ENCODE measurements around the gene TMEM238L. TPM values are rescaled to one million over a fixed set of nuclear protein-coding genes. Genes with fewer than 3 reads are reported as not detected.

The TMEM238L gene
- total and polyA plus RNA-seq, 2 of the 8 experiments (the other 6 are each of a cell fraction or from before 2014, with no cell fraction given): not detected

DNA sequence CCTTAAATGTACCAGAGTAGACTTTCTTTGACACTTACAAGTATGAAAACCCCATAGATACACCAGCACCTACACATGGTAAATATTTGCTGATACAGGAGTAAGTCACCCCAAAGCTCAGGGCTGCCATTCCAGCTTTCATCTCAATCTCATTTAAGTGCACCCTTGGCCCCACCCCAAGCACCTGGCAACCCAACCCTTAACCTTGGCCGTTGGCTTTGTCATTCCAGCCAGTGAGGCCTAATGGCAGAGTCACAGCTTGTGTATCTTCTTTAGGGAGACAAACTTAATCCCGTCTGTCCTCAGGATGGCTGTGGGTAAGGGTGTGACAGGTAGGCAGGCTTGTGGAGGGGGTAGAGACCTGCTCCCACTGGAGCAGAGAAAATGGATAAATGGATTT is 42.6 kb downstream of the TMEM238L start:
- no peak overlapping the region for H3K4ac ChIP-seq (replicated peaks; ENCODE audit: insufficient read length, low read depth, low read length)
- no peak overlapping the region for H4K5ac ChIP-seq (ENCODE audit: insufficient read length, low read depth, low read length)
- no peak overlapping the region for H4K8ac ChIP-seq (ENCODE audit: extremely low read depth, insufficient read depth, low read length)
- CTCF ChIA-PET (ENCODE audit: partially characterized antibody): interaction anchor here (1.0 to 4.9 kb wide), 4 partner anchors 9 to 83 kb away, joined by 3 to 30 read pairs (median 6); no protein-coding TSS in a partner anchor
- no peaks in the 10 kb centered on the region for H3K79me2 ChIP-seq (ENCODE audit: control insufficient read depth in 1 of 2, insufficient read depth in 2 of 2, low read length in 2 of 2)
- H4K91ac ChIP-seq (replicated peaks; ENCODE audit: insufficient read length, low read length): no peak overlapping the region
- H3K36me3 ChIP-seq (ENCODE audit: control insufficient read depth in 2 of 4, insufficient read depth in 4 of 4, low read length in 3 of 4): no peaks in the 10 kb centered on the region
- H2AK5ac ChIP-seq (ENCODE audit: low read depth, low read length): no peak overlapping the region
- 95% methylated on average over 2 of the region's 2 CpGs; no CpG with 5 or more reads in 1 of the 2 experiments for WGBS, 2 experiments (ENCODE audit: extremely low coverage in 1 of 2, insufficient coverage in 1 of 2, insufficient read length in 1 of 2, insufficient replicate concordance in 2 of 2, low coverage in 1 of 2, low lambda C conversion rate in 2 of 2, missing lambda C conversion rate in 1 of 2)
- no peak overlapping the region for H2AFZ ChIP-seq (ENCODE audit: low read length)
- H3K79me1 ChIP-seq (ENCODE audit: low read depth, low read length): no peaks in the 10 kb centered on the region
- TF ChIP-seq RXRA (IDR thresholded peaks at IDR 0.05; ENCODE audit: insufficient read depth, low read depth, low read length) (no peak), KDM4A (IDR thresholded peaks at IDR 0.05; ENCODE audit: low read depth, low read length, severe bottlenecking) (no peak), USF2 (IDR thresholded peaks at IDR 0.05; ENCODE audit: low read length) (no peak), SRF (IDR thresholded peaks at IDR 0.05; ENCODE audit: low read depth, low read length) (no peak), TCF12 (IDR thresholded peaks at IDR 0.05; ENCODE audit: low read depth, low read length) (no peak)
- H2BK12ac ChIP-seq (ENCODE audit: low read depth, low read length): no peak overlapping the region
- no peak overlapping the region for H2BK120ac ChIP-seq (replicated peaks; ENCODE audit: low read depth, low read length)
- POLR2A ChIA-PET (ENCODE audit: partially characterized antibody): no interaction called here
- no peak overlapping the region for H3K4me3 ChIP-seq (ENCODE audit: extremely low read depth in 1 of 4, insufficient read depth in 2 of 4, low read depth in 3 of 4, low read length in 4 of 4)
- no peak overlapping the region for H3K27ac ChIP-seq (ENCODE audit: low read depth, low read length)
- no peak for DNase-seq (ENCODE audit: low read depth in 1 of 2, low spot score in 2 of 2)
- H3K18ac ChIP-seq (ENCODE audit: extremely low read depth, low read length): no peak overlapping the region
- H2BK20ac ChIP-seq (ENCODE audit: low read length): no peak overlapping the region
- H3K56ac ChIP-seq (replicated peaks; ENCODE audit: insufficient read length, low read depth, low read length): no peak overlapping the region
- H3K23me2 ChIP-seq (ENCODE audit: low read depth, low read length): no peaks in the 10 kb centered on the region
- no peak overlapping the region for H3K14ac ChIP-seq (ENCODE audit: insufficient read length)
- H3K9ac ChIP-seq (replicated peaks in 1 of 4; ENCODE audit: extremely low read depth in 1 of 4, low read depth in 3 of 4, low read length in 3 of 4): no peak overlapping the region
- no peak overlapping the region for H3K4me2 ChIP-seq (ENCODE audit: insufficient read depth in 1 of 2, low read depth in 2 of 2, low read length in 2 of 2)
- no peaks in the 10 kb centered on the region for H3K27me3 ChIP-seq (replicated peaks in 1 of 4; ENCODE audit: control insufficient read depth in 3 of 4, extremely low read depth in 1 of 4, insufficient read depth in 3 of 4, low read length in 3 of 4)
- no peaks in the 10 kb centered on the region for H4K20me1 ChIP-seq (replicated peaks in 1 of 2; ENCODE audit: control insufficient read depth in 1 of 2, insufficient read depth in 2 of 2, low read length in 2 of 2)
- H3K9me3 ChIP-seq (ENCODE audit: insufficient read depth in 2 of 2, low read depth in 1 of 2, low read length in 1 of 2): no peaks in the 10 kb centered on the region
- H2BK5ac ChIP-seq (ENCODE audit: low read depth, low read length): no peak overlapping the region
- peaks cover 3 to 12% (median 5%) of the 10 kb centered on the region in 4 experiments; a peak in 6 of 7 replicates for H3K4me1 ChIP-seq (replicated peaks in 1 of 4; ENCODE audit: control insufficient read depth in 3 of 4, insufficient read depth in 4 of 4, low read length in 3 of 4)
- H3K23ac ChIP-seq (ENCODE audit: insufficient read length): no peak overlapping the region
- no peak overlapping the region for H2BK15ac ChIP-seq (ENCODE audit: low read length)
- no peak for FAIRE-seq
